Amygdala (tissue), 56 donors: Measurements from ENCODE around the gene PMS2.
A peak's percentile ranks its signal among the peaks of the same experiment; 100 is the strongest.
"Not testable (repeated sequence)": the region's sequence is repeated elsewhere in the genome, so short reads cannot be mapped to it uniquely, and the experiment has no call there.

ENCODE experiments used
- DNase-seq, 56 donors: peaks; one replicate each; lab custom pipeline; 2025; lab: John Stamatoyannopoulos, UW

Gene PMS2, protein sequence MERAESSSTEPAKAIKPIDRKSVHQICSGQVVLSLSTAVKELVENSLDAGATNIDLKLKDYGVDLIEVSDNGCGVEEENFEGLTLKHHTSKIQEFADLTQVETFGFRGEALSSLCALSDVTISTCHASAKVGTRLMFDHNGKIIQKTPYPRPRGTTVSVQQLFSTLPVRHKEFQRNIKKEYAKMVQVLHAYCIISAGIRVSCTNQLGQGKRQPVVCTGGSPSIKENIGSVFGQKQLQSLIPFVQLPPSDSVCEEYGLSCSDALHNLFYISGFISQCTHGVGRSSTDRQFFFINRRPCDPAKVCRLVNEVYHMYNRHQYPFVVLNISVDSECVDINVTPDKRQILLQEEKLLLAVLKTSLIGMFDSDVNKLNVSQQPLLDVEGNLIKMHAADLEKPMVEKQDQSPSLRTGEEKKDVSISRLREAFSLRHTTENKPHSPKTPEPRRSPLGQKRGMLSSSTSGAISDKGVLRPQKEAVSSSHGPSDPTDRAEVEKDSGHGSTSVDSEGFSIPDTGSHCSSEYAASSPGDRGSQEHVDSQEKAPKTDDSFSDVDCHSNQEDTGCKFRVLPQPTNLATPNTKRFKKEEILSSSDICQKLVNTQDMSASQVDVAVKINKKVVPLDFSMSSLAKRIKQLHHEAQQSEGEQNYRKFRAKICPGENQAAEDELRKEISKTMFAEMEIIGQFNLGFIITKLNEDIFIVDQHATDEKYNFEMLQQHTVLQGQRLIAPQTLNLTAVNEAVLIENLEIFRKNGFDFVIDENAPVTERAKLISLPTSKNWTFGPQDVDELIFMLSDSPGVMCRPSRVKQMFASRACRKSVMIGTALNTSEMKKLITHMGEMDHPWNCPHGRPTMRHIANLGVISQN

DNA sequence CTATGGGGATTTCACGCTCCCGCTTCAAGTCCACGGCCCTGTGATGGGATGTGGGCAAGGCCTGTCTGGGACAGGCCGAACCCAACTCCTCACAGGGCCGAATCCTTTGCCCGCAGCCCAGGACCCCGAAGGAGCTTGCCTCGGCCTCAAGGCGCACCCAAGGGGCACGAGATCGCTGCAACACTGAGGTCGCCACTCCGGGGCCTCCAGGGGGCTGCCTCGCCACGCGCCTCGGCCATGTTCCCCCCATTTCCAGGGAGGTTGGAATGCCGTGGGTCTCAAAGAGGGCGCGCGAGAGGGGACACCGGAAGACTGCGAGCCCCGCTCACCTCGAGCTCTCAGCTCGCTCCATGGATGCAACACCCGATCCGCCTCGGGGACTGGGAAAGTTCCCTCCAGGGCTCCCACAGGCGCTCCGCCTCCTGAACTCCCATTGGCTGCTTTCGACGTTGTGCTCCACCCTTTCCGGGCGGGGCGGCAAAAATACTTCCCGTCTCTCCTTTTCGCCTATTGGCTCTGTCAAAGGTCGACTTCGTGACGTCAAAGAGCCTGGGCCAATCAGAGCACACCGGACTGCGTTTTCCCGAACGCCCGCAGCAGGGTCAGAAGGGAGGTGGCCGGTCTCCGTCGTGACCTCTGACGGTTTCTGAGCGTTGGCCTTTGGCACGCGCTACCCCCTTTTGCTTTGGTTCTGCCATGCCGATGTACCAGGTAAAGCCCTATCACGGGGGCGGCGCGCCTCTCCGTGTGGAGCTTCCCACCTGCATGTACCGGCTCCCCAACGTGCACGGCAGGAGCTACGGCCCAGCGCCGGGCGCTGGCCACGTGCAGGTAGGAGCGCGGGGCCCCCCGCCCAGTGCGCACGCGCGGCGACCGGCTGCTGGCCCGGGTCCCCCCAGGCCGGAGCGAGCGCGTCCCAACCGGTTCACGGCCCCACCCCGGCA lies at the start of gene PMS2, which contains the start of gene AIMP2:
TSS of gene PMS2 (minus strand) at position 382 of the 944 bp plus-strand sequence. CDS start at position 352, 30 bp downstream.
TSS of gene AIMP2 (plus strand) at position 605 of the 944 bp plus-strand sequence. CDS start at position 697, 92 bp downstream.
- peak; percentile 67 to 99 (median 96) for DNase-seq

DNA sequence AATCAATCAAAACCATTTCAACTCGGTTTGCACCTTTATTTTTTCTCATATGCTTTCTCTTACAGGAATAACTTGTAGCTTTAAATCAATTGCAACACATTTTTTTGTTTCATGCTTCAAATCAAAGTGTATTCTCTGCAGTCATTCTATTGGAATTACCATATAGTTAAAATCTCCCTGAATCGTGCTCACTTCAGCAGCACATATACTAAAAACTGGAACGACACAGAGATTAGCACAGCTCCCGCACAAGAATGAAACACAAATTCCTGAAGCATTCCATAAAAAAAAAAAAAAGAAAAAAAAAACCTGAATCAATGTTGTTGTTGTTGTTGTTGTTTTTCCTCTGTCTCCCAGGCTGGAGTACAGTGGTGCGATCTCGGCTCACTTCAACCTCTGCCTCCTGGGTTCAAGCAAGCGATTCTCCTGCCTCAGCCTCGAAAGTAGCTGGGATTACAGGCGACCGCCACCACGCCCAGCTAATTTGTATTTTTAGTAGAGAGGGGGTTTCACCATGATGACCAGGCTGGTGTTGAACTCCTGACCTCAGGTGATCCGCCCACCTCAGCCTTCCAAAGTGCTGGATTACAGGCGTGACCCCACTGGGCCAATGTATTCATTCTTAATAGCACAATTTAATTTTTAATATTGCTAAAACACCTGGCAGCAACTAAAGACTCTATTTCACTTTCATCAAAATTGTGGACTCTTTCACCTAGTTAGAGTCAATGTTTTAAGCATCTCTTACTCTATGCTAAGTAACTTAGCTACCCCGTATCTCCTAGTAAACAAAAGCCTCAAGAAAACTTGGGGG lies 48.7 kb upstream of the PMS2 start:
- no peak for DNase-seq

DNA sequence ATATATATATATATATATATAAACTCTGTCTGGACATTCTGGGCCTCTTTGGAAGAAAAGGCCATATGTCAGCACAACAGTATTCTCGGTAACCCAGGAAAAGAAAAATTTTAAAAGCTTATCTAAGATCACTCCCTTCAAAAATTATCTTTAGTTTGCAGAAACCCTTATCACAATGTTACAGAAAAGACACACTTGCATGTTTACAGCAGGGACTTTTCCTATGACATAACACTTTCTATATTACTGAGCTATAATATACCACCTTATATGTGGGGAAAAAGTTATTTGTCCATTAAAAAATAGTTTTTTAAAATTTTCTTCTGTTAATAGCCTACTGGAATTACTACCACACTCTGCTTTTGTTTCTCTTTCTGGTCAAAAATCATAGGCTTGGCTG lies 47.8 kb upstream of the PMS2 start:
- DNase-seq = no peak

DNA sequence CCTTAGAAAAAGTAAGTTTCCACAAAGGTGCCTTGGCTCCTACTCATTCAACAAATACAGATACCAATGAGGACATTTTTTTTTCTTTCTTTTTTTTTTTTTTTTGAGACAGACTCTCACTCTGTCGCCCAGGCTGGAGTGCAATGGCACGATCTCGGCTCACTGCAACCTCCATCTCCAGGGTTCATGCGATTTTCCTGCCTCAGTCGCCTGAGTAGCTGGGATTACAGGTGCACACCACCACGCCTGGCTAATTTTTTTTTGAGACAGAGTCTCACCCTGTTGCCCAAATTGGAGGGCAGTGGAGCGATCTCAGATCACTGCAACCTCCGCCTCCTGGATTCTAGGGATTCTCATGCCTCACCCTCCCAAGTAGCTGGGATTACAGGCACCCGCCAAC lies 42.3 kb upstream of the PMS2 start:
- not testable (repeated sequence) for DNase-seq

DNA sequence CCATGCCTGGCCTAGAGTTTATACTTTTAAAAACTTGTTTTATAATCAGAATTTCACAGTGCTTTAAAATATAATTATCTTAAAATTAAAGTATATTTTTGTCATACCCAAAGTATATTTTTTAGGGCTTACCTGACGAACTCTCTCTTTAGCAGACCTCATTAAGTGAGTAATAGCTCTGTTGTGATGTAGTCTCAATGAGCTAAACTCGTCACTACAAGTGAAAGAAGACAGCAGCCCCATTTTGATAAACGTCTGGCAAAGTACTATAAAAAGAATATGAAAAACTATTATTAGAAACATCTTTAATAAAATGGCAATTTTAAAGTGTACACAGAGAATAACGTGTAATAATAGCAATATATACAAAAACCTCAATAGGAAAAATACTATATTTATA lies 40.9 kb upstream of the PMS2 start:
- no peak for DNase-seq

DNA sequence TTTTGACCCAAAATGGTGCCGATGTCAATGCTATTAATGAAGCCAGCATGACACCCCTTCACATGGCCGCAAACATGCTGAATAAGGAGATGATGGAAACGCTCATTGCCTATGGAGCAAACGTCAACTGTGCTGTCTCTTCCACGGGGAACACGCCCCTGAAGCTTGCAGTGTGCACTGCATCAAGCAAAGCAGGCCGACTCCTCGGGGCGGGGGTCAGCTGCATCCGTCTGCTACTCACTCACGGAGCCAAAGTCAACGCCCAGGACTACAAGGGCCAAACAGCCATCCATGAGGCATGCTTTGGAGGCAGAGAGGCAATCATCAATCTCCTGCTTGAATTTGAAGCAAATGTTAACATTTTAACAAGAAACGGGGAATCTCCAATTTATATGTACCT lies 26.8 kb upstream of the PMS2 start:
- no peak for DNase-seq

DNA sequence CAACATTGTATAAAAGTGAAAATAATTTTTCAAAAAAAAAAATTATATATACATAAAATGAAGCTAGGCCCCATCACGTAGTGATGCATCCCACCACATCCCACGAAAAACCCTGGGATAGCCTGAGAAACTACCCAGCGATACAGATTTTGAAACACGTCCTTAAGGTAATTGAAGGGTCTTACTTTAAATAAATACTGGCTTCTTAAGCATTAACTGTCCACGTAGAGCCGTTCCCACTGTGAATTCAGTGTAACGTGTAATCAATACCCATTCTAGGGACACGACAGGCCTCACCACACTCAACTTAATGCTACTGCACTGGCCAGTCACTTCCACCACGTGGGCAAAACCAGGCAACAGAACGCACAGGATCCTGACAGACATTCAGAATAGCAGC lies 26.3 kb upstream of the PMS2 start:
- no peak for DNase-seq

DNA sequence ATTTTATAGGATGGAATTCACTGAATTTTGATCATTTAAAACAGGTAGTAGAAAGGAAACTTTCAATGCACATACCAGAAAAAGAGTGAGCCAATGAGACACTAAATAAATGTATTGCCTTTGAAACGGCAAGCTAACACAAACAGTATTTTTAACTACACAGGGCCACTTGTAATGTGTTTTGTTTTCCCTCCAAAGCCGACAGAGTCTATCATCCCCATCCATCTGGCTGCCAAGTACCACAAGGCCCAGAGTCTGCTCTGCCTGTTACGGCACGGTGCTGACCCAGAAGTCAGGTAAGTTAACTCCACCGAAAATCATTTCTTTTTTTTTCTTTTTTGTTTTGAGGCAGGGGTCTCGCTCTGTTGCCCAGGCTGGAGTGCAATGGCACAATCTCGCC lies 23.8 kb upstream of the PMS2 start:
- DNase-seq = no peak

DNA sequence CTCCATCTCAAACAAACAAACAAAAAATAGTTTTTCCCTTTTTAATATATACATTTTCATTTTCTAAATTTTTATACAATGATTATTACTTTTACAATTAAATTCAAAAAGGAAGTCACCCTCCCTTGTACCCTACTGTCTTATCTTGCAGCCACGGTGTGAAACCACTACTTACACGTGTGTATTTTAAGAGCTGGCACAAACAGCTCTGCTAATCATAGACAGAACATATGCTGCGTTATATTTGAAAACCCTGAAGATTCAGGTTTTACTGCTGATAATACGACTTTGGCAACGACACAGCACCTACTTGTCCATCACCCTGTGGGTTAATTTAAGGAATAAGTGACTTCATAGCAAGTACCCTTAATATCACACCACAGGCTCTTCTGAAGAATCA lies 23.3 kb upstream of the PMS2 start:
- no peak for DNase-seq

DNA sequence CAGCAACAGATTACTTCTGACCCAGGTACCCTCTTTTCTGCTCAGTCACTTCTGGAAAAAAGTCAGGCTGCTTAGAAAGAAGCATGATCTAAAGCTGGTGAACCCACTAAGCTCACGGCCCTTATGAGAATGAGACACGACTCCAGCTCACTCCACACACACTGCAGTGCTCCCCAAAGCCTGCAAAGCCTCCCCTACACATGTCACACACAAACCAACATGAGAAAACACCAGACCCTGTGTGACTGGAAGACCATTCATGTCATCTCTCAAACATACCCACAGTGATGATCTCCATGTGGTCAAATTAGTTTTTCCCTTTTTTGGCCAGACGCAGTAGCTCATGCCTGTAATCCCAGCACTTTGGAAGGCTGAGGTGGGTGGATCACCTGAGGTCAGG lies 22.7 kb upstream of the PMS2 start:
- DNase-seq = no peak

DNA sequence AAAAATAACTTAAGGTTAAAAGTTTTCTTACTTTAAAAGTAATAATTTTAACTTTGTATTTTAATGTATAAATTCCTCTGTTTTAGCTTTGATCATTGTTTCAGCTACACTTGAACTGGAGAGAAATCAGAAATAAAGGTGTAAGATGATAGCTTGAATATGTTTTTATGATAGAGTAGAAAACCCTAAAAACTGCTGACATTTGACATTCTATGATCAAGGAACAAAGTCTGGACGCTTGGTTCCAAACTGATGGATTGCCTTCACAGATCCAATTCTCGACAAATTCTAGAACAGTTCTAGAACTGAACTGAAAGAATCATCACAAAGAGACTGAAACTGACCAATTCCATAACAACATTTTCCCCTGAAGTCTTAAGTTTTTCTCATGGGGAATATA lies 22.1 kb upstream of the PMS2 start, which contains the start of gene ANKRD61:
TSS of gene ANKRD61 (plus strand) at position 389 of the 400 bp plus-strand sequence. CDS start at position 389, 0 bp downstream.
- no peak for DNase-seq

DNA sequence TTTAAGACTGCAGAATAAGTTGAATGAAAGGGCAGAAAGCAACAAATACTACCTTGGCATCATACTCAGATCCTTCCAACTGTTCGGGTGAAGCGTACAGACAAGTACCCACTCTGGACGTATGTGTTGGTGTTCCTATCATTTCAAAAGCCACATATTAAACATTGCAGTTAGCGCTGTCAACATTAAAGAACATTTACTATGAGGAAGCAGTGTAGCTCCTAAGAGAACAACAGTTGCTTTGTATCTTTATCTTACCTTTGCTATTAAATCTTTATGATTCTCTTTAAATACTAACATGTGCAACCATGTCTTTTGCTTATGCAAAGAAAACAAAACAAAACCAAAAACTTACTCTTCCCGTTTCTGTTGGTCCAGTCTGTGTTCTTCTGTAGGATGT lies 19.7 kb upstream of the PMS2 start:
- no peak for DNase-seq

DNA sequence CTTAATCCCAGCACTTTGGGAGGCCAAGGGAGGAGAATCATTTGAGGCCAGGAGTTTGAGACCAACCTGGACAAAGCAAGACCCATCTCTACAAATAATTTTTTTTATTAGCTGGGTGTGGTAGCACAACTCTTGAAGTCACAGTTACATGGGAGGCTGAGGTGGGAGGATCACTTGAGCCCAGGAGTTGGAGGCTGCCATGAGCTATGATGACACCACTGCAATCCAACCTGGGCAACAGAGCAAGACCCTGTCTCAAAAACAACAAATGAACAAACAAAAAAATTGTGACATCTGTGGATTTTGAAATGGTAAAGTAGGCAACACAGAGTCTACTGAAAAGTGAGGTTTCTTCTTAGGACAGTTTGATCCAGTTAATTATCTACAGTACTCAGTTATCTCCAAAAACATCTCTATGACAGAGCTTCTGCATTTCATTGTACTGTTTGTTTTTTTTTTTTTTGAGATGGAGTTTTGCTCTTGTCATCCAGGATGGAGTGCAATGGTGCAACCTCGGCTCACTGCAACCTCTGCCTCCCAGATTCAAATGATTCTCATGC lies 19.0 kb upstream of the PMS2 start:
- DNase-seq = no peak

DNA sequence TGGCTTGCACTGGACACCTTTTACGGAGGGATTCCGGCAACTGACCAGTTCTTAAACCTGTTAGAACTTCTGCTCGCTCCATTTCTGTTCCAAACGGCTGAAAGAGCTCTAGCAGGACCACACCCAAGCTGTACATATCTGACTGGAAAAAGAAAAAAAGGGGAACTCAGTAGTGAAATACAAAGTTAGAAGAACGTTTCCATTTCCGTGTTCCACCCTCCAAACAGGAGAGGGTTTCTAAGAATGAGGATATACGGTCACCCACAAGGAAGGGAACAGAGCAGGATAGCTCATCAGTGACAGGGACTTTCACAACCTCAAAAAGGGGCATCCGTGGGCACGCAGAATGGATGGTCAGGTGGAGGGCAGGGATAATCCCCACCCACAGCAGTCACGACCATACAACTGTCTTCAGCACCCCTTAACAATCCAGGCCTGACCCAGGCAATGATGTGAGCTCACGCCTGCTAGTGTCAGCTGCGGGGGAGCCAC lies 18.0 kb upstream of the PMS2 start:
- DNase-seq = no peak

DNA sequence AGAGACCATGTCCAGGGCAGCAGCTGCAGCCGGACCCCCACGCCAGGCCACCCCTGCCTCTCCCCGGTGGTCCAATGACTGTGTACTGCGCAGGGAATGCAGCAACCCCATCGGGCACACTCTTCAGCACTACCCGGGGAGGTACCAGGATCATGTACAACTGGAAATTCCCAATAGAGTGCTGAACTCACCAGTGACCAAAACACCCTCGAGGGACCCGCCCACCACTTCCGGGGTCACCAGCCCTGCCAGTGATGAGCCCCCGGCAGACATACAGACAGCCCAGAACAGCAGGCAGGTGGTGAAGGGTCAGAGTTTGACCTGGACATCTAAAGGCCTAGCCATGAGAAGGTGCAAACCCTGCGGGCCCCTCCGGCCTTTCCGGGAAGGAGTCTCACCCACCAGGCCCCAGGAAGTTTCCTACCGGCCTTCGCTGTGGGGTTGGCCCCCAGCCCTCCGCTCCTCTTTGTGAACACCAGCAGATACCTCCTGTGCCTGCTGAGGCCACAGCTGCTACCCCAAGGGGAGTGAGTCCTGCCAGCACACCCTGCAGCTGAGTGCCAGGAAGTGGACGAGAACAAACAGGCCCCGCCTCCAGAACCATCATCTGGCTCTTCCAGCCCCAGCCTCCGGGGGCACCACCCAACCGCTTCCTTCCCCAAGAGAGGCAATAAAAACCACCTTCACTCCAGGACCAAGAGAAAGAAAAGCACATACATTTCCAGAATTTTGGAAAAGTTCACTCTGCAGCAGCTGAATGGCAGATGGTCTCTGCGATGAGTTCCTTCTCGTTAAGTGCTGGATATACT lies 17.4 kb upstream of the PMS2 start:
- peak in 21 of 56 donors; percentile 2 to 32 (median 8) for DNase-seq

DNA sequence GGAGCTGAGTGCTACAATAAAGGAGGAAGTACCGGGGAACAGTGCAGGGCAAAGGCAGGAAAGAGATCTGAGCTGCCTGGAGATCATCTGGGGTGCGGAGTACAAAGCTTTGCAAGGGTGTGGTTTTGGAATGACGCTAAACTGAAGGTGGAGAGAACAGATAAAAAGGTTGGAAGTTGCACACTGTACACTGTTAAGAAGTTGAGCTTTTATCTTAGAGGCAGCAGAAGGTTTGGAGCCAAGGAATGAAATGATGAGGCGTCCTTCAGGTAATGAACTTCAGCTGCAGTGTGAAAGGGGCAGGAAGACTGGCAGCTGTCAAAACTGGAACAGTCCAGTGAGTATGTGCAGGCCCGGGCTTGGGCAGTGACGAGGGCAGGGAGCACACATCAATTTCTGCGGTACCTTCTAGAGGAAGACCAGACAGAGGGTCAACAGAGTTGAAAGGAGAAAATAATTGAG lies 15.2 kb upstream of the PMS2 start:
- no peak for DNase-seq

DNA sequence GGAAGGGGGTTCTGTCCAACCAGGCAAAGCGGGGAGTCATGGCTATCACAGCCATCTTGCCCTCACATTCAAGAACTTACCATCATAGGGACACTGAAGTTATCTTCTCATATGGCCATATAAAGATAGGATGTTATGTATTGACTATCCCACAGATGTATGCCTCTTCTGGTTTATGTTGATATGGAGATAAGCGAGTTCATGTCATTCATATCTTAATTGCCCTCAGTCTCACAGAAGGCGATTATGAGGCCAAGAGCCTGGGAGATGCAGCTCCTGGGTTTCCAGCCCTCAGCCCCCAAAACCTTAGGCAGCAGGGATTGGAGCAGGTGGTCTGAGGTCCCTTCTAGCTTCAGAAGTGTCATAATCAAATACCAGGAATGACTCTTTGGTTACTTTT lies 13.9 kb upstream of the PMS2 start:
- no peak for DNase-seq
